MCF 10A (cell line): ENCODE results near the gene GRM5. TPM values are rescaled to one million over a fixed set of nuclear protein-coding genes. Genes with fewer than 3 reads are reported as not detected.

Experiments used
- BruUV-seq: library from RNA; stranded (reverse); fragments of 400-500 nt; replicated peaks from 2 replicates; lab custom pipeline; 2021; lab: Mats Ljungman, UMichigan
- CTCF ChIA-PET: fragments of 300-600 bp; sonication (Branson Sonifier 250); formaldehyde crosslinking; extraction: SDS; loops from one replicate; lab custom pipeline; 2021; ENCODE audit warnings: antibody characterized with exemption, inconsistent platforms; lab: Yijun Ruan, JAX
- POLR2A ChIA-PET: fragments of 300-600, 350-650 bp; sonication (Branson Sonifier 250); formaldehyde crosslinking; extraction: SDS; loops from one replicate; lab custom pipeline; 2020; ENCODE audit warnings: antibody characterized with exemption, inconsistent platforms; lab: Yijun Ruan, JAX
- DNase-seq: peaks from one replicate; pipeline ENCODE4 v3.0.0-alpha.2; 2018; ENCODE audit not compliant: unreplicated experiment
- H3K27ac Mint-ChIP-seq: one replicate; pipeline ENCODE4 v1.8.0; 2022; ENCODE audit warnings: mild to moderate bottlenecking, low read depth, mixed read lengths; ENCODE audit not compliant: unreplicated experiment
- H3K27me3 Mint-ChIP-seq: one replicate; pipeline ENCODE4 v1.8.0; 2022; ENCODE audit warnings: mixed read lengths; ENCODE audit not compliant: insufficient read depth, unreplicated experiment
- H3K36me3 Mint-ChIP-seq: one replicate; pipeline ENCODE4 v1.8.0; 2022; ENCODE audit warnings: mild to moderate bottlenecking, moderate library complexity, mixed read lengths; ENCODE audit not compliant: insufficient read depth, unreplicated experiment
- H3K4me1 Mint-ChIP-seq: one replicate; pipeline ENCODE4 v1.8.0; 2022; ENCODE audit warnings: mixed read lengths; ENCODE audit not compliant: insufficient read depth, unreplicated experiment
- H3K4me3 Mint-ChIP-seq: one replicate; pipeline ENCODE4 v1.8.0; 2022; ENCODE audit warnings: mild to moderate bottlenecking, moderate library complexity, mixed read lengths; ENCODE audit not compliant: unreplicated experiment
- H3K9me3 Mint-ChIP-seq: one replicate; pipeline ENCODE4 v1.8.0; 2022; ENCODE audit warnings: mixed read lengths; ENCODE audit not compliant: unreplicated experiment
- CTCF ChIP-seq: fragments of 200-600 bp; IDR thresholded peaks from one replicate; pipeline ENCODE4 v1.8.0; 2022; ENCODE audit warnings: antibody characterized with exemption, mild to moderate bottlenecking; ENCODE audit not compliant: unreplicated experiment
- intact Hi-C: fragments of 100-400 bp; cut with micrococcal nuclease; formaldehyde crosslinking; loops from 2 replicates; pipeline ENCODE4 v1.14.1; 2022
- total RNA-seq: library from RNA; stranded (reverse); gene quantifications from 2 replicates; pipeline ENCODE4 v1.2.3, GENCODE V29; 2022

The GRM5 gene
- total RNA-seq, 1 experiment from 2014 or later = not detected

GRCh38 chr11:88507771-88508417 is 557.9 kb downstream of the GRM5 start:
- BruUV-seq = no TSS peak
- intact Hi-C loops = no loop called here
- H3K36me3 Mint-ChIP-seq = no peaks in the 10 kb centered on the region
- CTCF ChIA-PET = no interaction called here
- POLR2A ChIA-PET = no interaction called here
- no peaks in the 10 kb centered on the region for H3K4me1 Mint-ChIP-seq
- H3K9me3 Mint-ChIP-seq = no peaks in the 10 kb centered on the region
- TF ChIP-seq CTCF = no peak
- no peak for DNase-seq
- no peak overlapping the region for H3K4me3 Mint-ChIP-seq
- no peak overlapping the region for H3K27ac Mint-ChIP-seq
- H3K27me3 Mint-ChIP-seq = no peaks in the 10 kb centered on the region

- no peak for DNase-seq
- Mint-ChIP-seq H3K27ac (no peak overlapping the region), H3K4me1 (no peaks in the 10 kb centered on the region), H3K4me3 (no peak overlapping the region), H3K27me3 (no peaks in the 10 kb centered on the region), H3K36me3 (no peaks in the 10 kb centered on the region), H3K9me3 (no peaks in the 10 kb centered on the region)
- intact Hi-C loops = no loop called here
- CTCF ChIA-PET = interaction anchor here (0.7 to 1.2 kb wide), 4 partner anchors 10 to 485 kb away, joined by 3 to 5 read pairs (median 3); no protein-coding TSS in a partner anchor
- no TSS peak for BruUV-seq
- no peak for TF ChIP-seq CTCF
- POLR2A ChIA-PET = interaction anchor here (1.2 kb wide), 1 partner anchor 9 kb away, joined by 3 read pairs; no protein-coding TSS in a partner anchor
These were observed 564.2 kb downstream of the GRM5 start for GRCh38 chr11:88501541-88501940.

- Mint-ChIP-seq H3K27ac (no peak overlapping the region), H3K36me3 (no peaks in the 10 kb centered on the region), H3K9me3 (no peaks in the 10 kb centered on the region), H3K4me3 (no peak overlapping the region), H3K27me3 (no peaks in the 10 kb centered on the region), H3K4me1 (no peaks in the 10 kb centered on the region)
- intact Hi-C loops = no loop called here
- TF ChIP-seq CTCF = no peak
- POLR2A ChIA-PET = no interaction called here
- no TSS peak for BruUV-seq
- CTCF ChIA-PET = interaction anchor here (0.7 to 1.1 kb wide), 3 partner anchors 11 to 265 kb away, joined by 3 to 6 read pairs (median 3); no protein-coding TSS in a partner anchor
- no peak for DNase-seq
These were observed 569.9 kb downstream of the GRM5 start for GRCh38 chr11:88495836-88496235.

GRCh38 chr11:88494848-88495247 is 570.9 kb downstream of the GRM5 start:
- CTCF ChIA-PET = interaction anchor here (0.6 to 0.9 kb wide), 2 partner anchors 10 to 185 kb away, joined by 3 to 5 read pairs; no protein-coding TSS in a partner anchor
- no TSS peak for BruUV-seq
- POLR2A ChIA-PET = no interaction called here
- no peaks in the 10 kb centered on the region for H3K36me3 Mint-ChIP-seq
- H3K4me3 Mint-ChIP-seq = no peak overlapping the region
- no peak overlapping the region for H3K27ac Mint-ChIP-seq
- no peak for DNase-seq
- no peaks in the 10 kb centered on the region for H3K4me1 Mint-ChIP-seq
- H3K27me3 Mint-ChIP-seq = no peaks in the 10 kb centered on the region
- no peaks in the 10 kb centered on the region for H3K9me3 Mint-ChIP-seq
- no peak for TF ChIP-seq CTCF
- intact Hi-C loops = no loop called here
